MM.1S (cell line): ENCODE results near the gene SAP30BP.

Experiments used
- CTCF ChIP-seq: fragments of 300-600 bp; sonication (generic); IDR thresholded peaks from 2 replicates; pipeline ENCODE4 v1.5.1; 2016; ENCODE audit warnings: antibody characterized with exemption, low read length, mixed read lengths
- EZH2 ChIP-seq: fragments of 300-600 bp; sonication (generic); optimal IDR thresholded peaks from 2 replicates; pipeline ENCODE3; 2017; ENCODE audit warnings: low read depth, mild to moderate bottlenecking, antibody characterized with exemption, low read length, mixed read lengths
- EZH2phosphoT487 ChIP-seq: fragments of 300-600 bp; sonication (generic); IDR thresholded peaks from 2 replicates; pipeline ENCODE4 v1.6.1; 2018; ENCODE audit warnings: antibody characterized with exemption, low read length

GRCh38 chr17:75617675-75618074, 49.5 kb upstream of the SAP30BP start:
- TF ChIP-seq CTCF: no peak
- no peak for TF ChIP-seq EZH2
- TF ChIP-seq EZH2phosphoT487: no peak
